Keratinocyte (primary cell): ENCODE data around the gene PKNOX2. TPM values are rescaled to one million over a fixed set of nuclear protein-coding genes. Genes with fewer than 3 reads are reported as not detected.

ENCODE experiments used
- DNase-seq: peaks from one replicate; pipeline ENCODE4 v3.0.0-alpha.2; 2011; ENCODE audit warnings: low read depth, missing footprints, low spot score
- FAIRE-seq: peaks from 2 replicates; lab custom pipeline; 2011; peaks lifted over from hg19 to GRCh38; lab: Jason Lieb, UNC
- H2AFZ ChIP-seq: 2 replicates; pipeline ENCODE4 v1.6.0; 2012; ENCODE audit warnings: low read length, control low read depth, inconsistent platforms; ENCODE audit not compliant: control insufficient read depth
- H3K27ac ChIP-seq: 2 replicates; pipeline ENCODE4 v1.5.1; 2011; ENCODE audit warnings: low read length; ENCODE audit not compliant: control insufficient read depth, insufficient read depth
- H3K27me3 ChIP-seq: 3 replicates; pipeline ENCODE4 v1.6.0; 2011; ENCODE audit warnings: low read length; ENCODE audit not compliant: control insufficient read depth, insufficient read depth; ENCODE audit errors: extremely low read depth
- H3K36me3 ChIP-seq, 2 experiments: 2 replicates in 1 of 2; 3 replicates in 1 of 2; pipeline ENCODE4 v1.5.1; 2011; ENCODE audit warnings: low read length in 2 of 2, mild to moderate bottlenecking in 1 of 2; ENCODE audit not compliant: control insufficient read depth in 2 of 2, insufficient read depth in 2 of 2; ENCODE audit errors: extremely low read depth in 1 of 2
- H3K4me1 ChIP-seq: 3 replicates; pipeline ENCODE4 v1.5.1; 2011; ENCODE audit warnings: low read length; ENCODE audit not compliant: control insufficient read depth, insufficient read depth; ENCODE audit errors: extremely low read depth
- H3K4me2 ChIP-seq: 3 replicates; pipeline ENCODE4 v1.6.0; 2011; ENCODE audit warnings: low read depth, low read length; ENCODE audit not compliant: control insufficient read depth, insufficient read depth; ENCODE audit errors: extremely low read depth
- H3K4me3 ChIP-seq, 3 experiments: fragments of 200-600 bp in 1 of 3; sonication (generic) in 1 of 3; 2 replicates in 2 of 3; 3 replicates in 1 of 3; pipeline ENCODE4 v1.5.1; 2011 to 2016; ENCODE audit warnings: low read length in 3 of 3, mild to moderate bottlenecking in 3 of 3, control low read depth in 2 of 3, inconsistent platforms in 1 of 3, low read depth in 1 of 3, mixed read lengths in 1 of 3, mixed run types in 1 of 3, moderate library complexity in 1 of 3; ENCODE audit not compliant: control insufficient read depth in 2 of 3, insufficient read depth in 2 of 3; ENCODE audit errors: extremely low read depth in 1 of 3
- H3K79me2 ChIP-seq: 2 replicates; pipeline ENCODE4 v1.6.0; 2012; ENCODE audit warnings: low read length; ENCODE audit not compliant: control insufficient read depth, insufficient read depth
- H3K9ac ChIP-seq: 3 replicates; pipeline ENCODE4 v1.6.0; 2011; ENCODE audit warnings: low read length; ENCODE audit not compliant: control insufficient read depth, insufficient read depth; ENCODE audit errors: extremely low read depth
- H3K9me1 ChIP-seq: 3 replicates; pipeline ENCODE4 v1.6.0; 2011; ENCODE audit warnings: low read length; ENCODE audit not compliant: control insufficient read depth, insufficient read depth; ENCODE audit errors: extremely low read depth
- H3K9me3 ChIP-seq: 2 replicates; pipeline ENCODE4 v1.5.1; 2012; ENCODE audit warnings: low read depth, low read length; ENCODE audit not compliant: control insufficient read depth
- H4K20me1 ChIP-seq: 3 replicates; pipeline ENCODE4 v1.6.0; 2011; ENCODE audit warnings: low read length; ENCODE audit not compliant: control insufficient read depth, insufficient read depth; ENCODE audit errors: extremely low read depth
- EZH2 ChIP-seq: IDR thresholded peaks from one replicate; pipeline ENCODE4 v1.6.1; 2012; ENCODE audit warnings: inconsistent platforms, mild to moderate bottlenecking, low read length, moderate library complexity
- dilution Hi-C: fragments of 300-500 bp; cut with MboI; formaldehyde crosslinking; loops from one replicate; pipeline ENCODE4 v1.7.0; 2020; ENCODE audit warnings: low sequenced_read_pairs; ENCODE audit not compliant: extremely low pct_ligation_motif_present
- polyA plus RNA-seq, 5 experiments: library from polyadenylated mRNA; depleted of rRNA in 3 of 5; stranded (reverse) in 3 of 5; stranded (forward) in 1 of 5; unstranded in 1 of 5; fragments of >200 nt; gene quantifications; 1 replicate in 1 of 5; 2 replicates in 3 of 5; 3 replicates in 1 of 5; pipeline versions ENCODE4 v1.2.1 to v1.2.3, GENCODE V29; 2011 to 2012; ENCODE audit warnings: missing spikeins in 2 of 5, low read depth in 1 of 5, low replicate concordance in 1 of 5
- TF ChIP-seq, protein P1 (sequence below), 3 experiments: IDR thresholded peaks in 1 of 3; conservative IDR thresholded peaks in 1 of 3; optimal IDR thresholded peaks in 1 of 3; 2 replicates in 2 of 3; 3 replicates in 1 of 3; pipeline versions ENCODE3 to v1.5.1; 2011; ENCODE audit warnings: low read length in 3 of 3, mild to moderate bottlenecking in 3 of 3, moderate library complexity in 2 of 3, control low read depth in 1 of 3, inconsistent platforms in 1 of 3; ENCODE audit not compliant: insufficient read depth in 2 of 3; ENCODE audit errors: extremely low read depth in 1 of 3

PKNOX2 gene
- polyA plus RNA-seq, 1 donor (not counting 4 experiments of a cell fraction or from before 2014, with no cell fraction given) = 0.05 TPM

DNA sequence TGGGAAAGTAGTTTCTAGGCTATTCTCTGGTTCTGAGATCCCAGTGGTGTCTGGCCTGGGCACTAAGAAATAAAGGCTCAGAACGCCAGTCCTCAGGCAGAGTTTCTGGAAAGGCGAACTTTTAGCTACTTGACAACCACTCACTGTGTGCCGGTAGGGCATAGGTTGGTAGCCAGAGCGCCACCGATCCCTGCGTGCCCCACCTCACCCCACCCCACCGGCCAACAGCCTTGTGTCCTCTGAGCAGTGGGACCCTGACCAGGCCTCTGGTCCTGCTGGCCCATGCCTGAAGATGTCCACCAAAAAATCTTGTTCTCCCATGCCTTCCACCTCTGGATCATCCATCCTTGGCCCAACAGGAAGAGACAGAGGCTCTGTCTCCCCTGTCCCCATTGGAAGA, 213.5 kb downstream of the PKNOX2 start:
- Histone ChIP-seq H3K4me1 (no peaks in the 10 kb centered on the region), H3K9me3 (no peaks in the 10 kb centered on the region), H2AFZ (no peak overlapping the region), H3K4me2 (no peak overlapping the region), H4K20me1 (no peaks in the 10 kb centered on the region), H3K4me3 (no peak overlapping the region), H3K9me1 (no peaks in the 10 kb centered on the region), H3K9ac (no peak overlapping the region), H3K79me2 (no peaks in the 10 kb centered on the region), H3K36me3 (no peaks in the 10 kb centered on the region), H3K27ac (no peak overlapping the region), H3K27me3 (peaks cover 49% of the 10 kb centered on the region)
- no peak for DNase-seq
- dilution Hi-C loops = no loop called here
- no peak for FAIRE-seq
- no peak for TF ChIP-seq EZH2
- TF ChIP-seq, protein P1, sequence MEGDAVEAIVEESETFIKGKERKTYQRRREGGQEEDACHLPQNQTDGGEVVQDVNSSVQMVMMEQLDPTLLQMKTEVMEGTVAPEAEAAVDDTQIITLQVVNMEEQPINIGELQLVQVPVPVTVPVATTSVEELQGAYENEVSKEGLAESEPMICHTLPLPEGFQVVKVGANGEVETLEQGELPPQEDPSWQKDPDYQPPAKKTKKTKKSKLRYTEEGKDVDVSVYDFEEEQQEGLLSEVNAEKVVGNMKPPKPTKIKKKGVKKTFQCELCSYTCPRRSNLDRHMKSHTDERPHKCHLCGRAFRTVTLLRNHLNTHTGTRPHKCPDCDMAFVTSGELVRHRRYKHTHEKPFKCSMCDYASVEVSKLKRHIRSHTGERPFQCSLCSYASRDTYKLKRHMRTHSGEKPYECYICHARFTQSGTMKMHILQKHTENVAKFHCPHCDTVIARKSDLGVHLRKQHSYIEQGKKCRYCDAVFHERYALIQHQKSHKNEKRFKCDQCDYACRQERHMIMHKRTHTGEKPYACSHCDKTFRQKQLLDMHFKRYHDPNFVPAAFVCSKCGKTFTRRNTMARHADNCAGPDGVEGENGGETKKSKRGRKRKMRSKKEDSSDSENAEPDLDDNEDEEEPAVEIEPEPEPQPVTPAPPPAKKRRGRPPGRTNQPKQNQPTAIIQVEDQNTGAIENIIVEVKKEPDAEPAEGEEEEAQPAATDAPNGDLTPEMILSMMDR (optimal IDR thresholded peaks at IDR 0.05 in 1 of 3, IDR thresholded peaks at IDR 0.05 in 1 of 3, conservative IDR thresholded peaks at IDR 0.05 in 1 of 3; ENCODE audit: extremely low read depth in 1 of 3, insufficient read depth in 2 of 3, low read length in 3 of 3) = no peak

DNA sequence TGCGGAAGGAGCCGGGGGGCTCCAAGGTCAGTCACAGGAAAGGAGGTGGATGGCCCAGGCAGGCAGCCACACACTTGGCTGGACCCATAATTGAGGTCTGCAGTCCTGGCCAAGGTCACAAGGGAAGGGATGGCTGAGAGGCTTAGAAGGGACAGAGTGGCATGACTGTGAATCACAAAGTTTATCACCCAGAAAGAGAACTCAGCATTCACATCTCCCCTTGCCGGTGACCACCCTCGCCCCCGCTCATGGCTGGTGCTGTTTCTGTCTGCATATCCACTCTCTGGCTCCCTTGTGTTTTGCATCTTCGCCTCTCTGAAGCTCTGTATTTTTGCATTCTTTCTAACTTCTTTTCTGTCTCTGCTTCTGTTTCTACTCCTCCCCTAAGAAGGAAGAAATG, 214.0 kb downstream of the PKNOX2 start:
- no peaks in the 10 kb centered on the region for H3K9me1 ChIP-seq
- H3K4me2 ChIP-seq = no peak overlapping the region

More for the DNA sequence above, 214.0 kb downstream of the PKNOX2 start:
- H3K9me3 ChIP-seq = no peaks in the 10 kb centered on the region
- DNase-seq = no peak
- no peak overlapping the region for H3K4me3 ChIP-seq
- TF ChIP-seq, protein P1 (optimal IDR thresholded peaks at IDR 0.05 in 1 of 3, IDR thresholded peaks at IDR 0.05 in 1 of 3, conservative IDR thresholded peaks at IDR 0.05 in 1 of 3; ENCODE audit: extremely low read depth in 1 of 3, insufficient read depth in 2 of 3, low read length in 3 of 3) = no peak
- no peak for TF ChIP-seq EZH2
- no peak for FAIRE-seq
- dilution Hi-C loops = no loop called here
- peaks cover 50% of the 10 kb centered on the region for H3K27me3 ChIP-seq
- H3K9ac ChIP-seq = no peak overlapping the region
- no peak overlapping the region for H3K27ac ChIP-seq
- H2AFZ ChIP-seq = no peak overlapping the region
- H3K4me1 ChIP-seq = no peaks in the 10 kb centered on the region
- H3K36me3 ChIP-seq = no peaks in the 10 kb centered on the region
- H3K79me2 ChIP-seq = no peaks in the 10 kb centered on the region
- H4K20me1 ChIP-seq = no peaks in the 10 kb centered on the region
